Right cardiac atrium (tissue), 5 donors: ENCODE results near the gene SAA1. TPM values are rescaled to one million over a fixed set of nuclear protein-coding genes. Genes with fewer than 3 reads are reported as not detected.
A peak's percentile ranks its signal among the peaks of the same experiment; 100 is the strongest.
"Not testable (repeated sequence)": the region's sequence is repeated elsewhere in the genome, so short reads cannot be mapped to it uniquely, and the experiment has no call there.

Experiments
- ATAC-seq, 2 donors: fragments of 200-7000 bp; cut with Tn5 transposase; one replicate each; pipeline versions ENCODE4 v1.8.0 to v1.9.1; 2020; ENCODE audit warnings: moderate library complexity in 2 of 2, mild to moderate bottlenecking in 1 of 2
- DNase-seq, 3 donors: peaks; one replicate each; pipeline ENCODE4 v3.0.0-alpha.2; 2020
- H3K27ac ChIP-seq: one replicate; pipeline ENCODE4 v1.5.1; 2013; ENCODE audit warnings: mild to moderate bottlenecking, low read length, control low read depth, moderate library complexity
- H3K27me3 ChIP-seq: one replicate; pipeline ENCODE4 v1.6.1; 2013; ENCODE audit not compliant: control insufficient read depth, insufficient read depth
- H3K4me1 ChIP-seq: one replicate; pipeline ENCODE4 v1.6.1; 2013; ENCODE audit warnings: low read length; ENCODE audit not compliant: control insufficient read depth, insufficient read depth
- H3K4me3 ChIP-seq: one replicate; pipeline ENCODE4 v1.5.1; 2013; ENCODE audit warnings: low read length, control low read depth
- H3K9me3 ChIP-seq: one replicate; pipeline ENCODE4 v1.6.1; 2013; ENCODE audit warnings: low read length; ENCODE audit not compliant: control insufficient read depth
- WGBS: extraction: QIAGEN DNeasy Blood & Tissue Kit; methylation state at CpG from one replicate; pipeline ENCODE4 v1.1.7; 2013; 5-methylcytosine and 5-hydroxymethylcytosine counted together
- intact Hi-C, 4 donors: fragments of 100-400 bp; cut with DNase I; formaldehyde crosslinking; loops; one replicate each; pipeline versions ENCODE4 v1.11.0 to v1.14.0; 2022 to 2023
- polyA plus RNA-seq: library from polyadenylated mRNA; stranded (reverse); fragments of 200-250 nt; gene quantifications from one replicate; pipeline ENCODE4 v1.2.3, GENCODE V29; 2013
- total RNA-seq, 4 donors: library from RNA; stranded (reverse); fragmentation: NEBNext Ultra II Directional; extraction: Animal tissue kit (Norgen Biotek cat#: 25700); gene quantifications; one replicate each; pipeline ENCODE4 v1.2.1, GENCODE V29; 2021
- donor health status: healthy with polysubstance abuse.
- donor health status: DM: no; HTN: yes; CAD: no.
- donor health status: DM: no; HTN: no; CAD: no.
- donor health status: DM: no; HTN: yes; CAD: no; lungs with severe emphysema.
- donor health status: DM: yes; HTN: yes; CAD: no.

Gene SAA1
- total and polyA plus RNA-seq, 5 donors: 2.2 to 106 (median 13.6) TPM; not detected in 1

DNA sequence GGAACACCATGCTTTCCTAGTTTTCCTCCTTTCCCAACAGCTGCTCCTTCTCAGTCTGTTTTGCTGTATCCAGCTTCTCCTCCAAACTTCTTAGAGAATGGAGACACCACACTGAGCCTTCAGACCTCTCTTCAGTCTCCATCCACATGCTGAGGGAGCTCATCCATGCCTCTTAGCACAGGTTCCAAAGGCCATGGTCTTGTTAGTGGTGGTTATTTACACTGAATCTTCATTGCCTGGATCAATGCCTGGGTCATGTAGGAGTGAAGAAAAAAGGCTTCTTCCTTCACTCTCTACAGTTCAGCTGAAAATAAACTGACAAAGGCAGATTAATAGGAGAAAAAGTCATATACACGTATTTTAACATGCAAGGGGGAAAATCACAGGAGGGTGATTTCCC, 26.4 kb upstream of the SAA1 start:
- ATAC-seq (no peak), DNase-seq (no peak)
- Histone ChIP-seq H3K4me3 (no peak overlapping the region), H3K4me1 (no peaks in the 10 kb centered on the region), H3K27ac (no peak overlapping the region), H3K9me3 (no peaks in the 10 kb centered on the region), H3K27me3 (no peaks in the 10 kb centered on the region)
- 80% methylated on average over 1 of the region's 1 CpG for WGBS
- intact Hi-C loops: no loop called here

DNA sequence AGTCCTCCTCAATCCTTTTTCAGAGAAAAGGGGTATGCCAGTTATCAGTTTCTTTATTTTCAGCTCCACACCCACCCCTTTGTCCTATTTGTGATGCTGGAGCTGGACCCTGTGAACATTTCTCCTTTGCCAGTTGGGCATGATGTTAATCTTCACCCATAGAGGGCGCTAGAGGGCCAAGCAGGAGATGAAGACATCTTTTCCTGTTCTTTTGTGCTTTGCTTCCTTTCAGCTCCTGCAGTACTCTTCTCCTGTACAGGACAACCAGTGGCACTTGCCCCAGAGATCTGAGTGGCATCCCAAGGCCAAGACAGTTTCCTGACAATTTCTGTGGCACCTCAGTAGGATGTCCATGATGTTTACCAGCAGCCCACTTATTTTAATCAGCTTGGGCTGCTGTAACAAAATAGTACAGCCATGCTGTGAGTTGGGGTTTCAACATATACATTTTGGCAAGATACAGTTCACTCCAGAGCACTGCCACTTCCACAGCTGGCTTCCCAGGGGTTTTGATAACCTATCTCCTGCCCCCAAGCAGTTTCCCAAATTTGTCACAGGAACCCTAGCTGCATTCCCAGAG, 22.2 kb upstream of the SAA1 start:
- no peak overlapping the region for H3K4me3 ChIP-seq
- no peak overlapping the region for H3K27ac ChIP-seq
- no peak for ATAC-seq
- intact Hi-C loops: no loop called here
- 2% methylated on average over 1 of the region's 1 CpG for WGBS
- H3K4me1 ChIP-seq: no peaks in the 10 kb centered on the region
- no peak for DNase-seq
- no peaks in the 10 kb centered on the region for H3K27me3 ChIP-seq
- H3K9me3 ChIP-seq: no peaks in the 10 kb centered on the region

GRCh38 chr11:18245396-18245795, 20.7 kb upstream of the SAA1 start:
- no peak for ATAC-seq
- intact Hi-C loops: no loop called here

DNA sequence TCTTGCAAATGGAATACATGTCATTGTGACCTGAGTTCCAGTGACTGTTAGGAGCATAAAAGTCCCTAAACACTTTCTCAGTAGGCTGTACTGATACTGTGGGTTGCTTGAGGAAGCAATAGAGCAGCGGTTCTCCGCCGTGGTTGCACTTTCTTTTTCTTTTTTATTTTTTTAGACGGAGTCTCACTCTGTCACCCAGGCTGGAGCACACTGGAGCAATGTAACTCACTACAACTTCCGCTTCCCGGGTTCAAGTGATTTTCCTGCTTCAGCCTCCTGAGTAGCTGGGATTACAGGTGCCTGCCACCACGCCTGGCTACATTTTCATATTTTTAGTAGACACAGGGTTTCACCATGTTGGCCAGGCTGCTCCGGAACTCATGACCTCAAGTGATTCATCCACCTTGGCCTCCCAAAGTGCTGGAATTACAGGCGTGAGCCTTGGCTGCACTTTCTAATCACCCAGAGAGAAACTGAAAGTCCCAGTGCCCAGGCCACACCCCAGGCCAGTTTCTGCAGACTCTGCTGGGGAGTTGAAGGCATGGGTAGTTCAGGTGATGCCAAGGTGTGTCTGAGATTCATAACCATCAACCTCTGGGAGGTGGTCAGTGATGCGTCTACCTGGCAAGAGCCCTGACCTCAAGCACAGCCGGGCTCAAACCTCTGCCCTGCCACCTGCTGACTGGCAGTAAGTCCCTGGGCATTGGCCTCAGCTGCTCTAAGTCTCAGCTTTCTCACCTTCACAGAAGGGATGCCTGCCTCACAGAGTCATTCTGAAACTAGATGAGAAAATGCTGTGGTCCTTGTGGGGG, 19.5 kb upstream of the SAA1 start:
- intact Hi-C loops, H3K4me1 ChIP-seq, H3K9me3 ChIP-seq, H3K27me3 ChIP-seq, DNase-seq, H3K27ac ChIP-seq, H3K4me3 ChIP-seq: not testable (repeated sequence)
- peak in 1 of 2 donors; percentile 43 for ATAC-seq
- whole genome bisulfite sequencing: 74% methylated on average over 11 of the region's 11 CpGs

More at GRCh38 chr11:18245396-18245795, 20.7 kb upstream of the SAA1 start:
- Histone ChIP-seq H3K27ac (no peak overlapping the region), H3K4me3 (no peak overlapping the region), H3K4me1 (no peaks in the 10 kb centered on the region), H3K27me3 (no peaks in the 10 kb centered on the region), H3K9me3 (no peaks in the 10 kb centered on the region)
- 61% methylated on average over 6 of the region's 6 CpGs for WGBS
- DNase-seq: no peak

DNA sequence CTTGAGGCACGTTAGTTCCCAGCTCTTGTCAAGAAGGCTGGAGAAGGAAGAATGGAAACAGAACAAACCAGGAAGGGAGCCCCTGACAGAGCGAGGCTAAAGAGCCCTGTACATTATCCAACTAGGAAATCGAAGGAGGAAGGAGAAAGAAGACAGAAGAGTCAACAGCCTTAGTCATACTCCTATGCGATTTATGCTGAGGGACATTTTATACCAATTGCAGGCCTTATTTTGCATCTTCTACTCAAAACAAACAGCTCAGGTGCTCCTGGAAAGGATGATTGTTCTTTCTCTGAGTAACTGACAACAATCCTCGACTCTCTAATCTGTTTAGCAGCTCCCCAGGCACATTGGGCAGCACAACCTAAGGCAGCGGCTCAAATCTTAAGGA, 18.9 kb upstream of the SAA1 start:
- intact Hi-C loops, H3K4me3 ChIP-seq, ATAC-seq, H3K27me3 ChIP-seq, DNase-seq, H3K9me3 ChIP-seq, H3K4me1 ChIP-seq, H3K27ac ChIP-seq: not testable (repeated sequence)
- 47% methylated on average over 2 of the region's 6 CpGs for WGBS

GRCh38 chr11:18248561-18248960, 17.5 kb upstream of the SAA1 start, which contains the start of gene SAA2:
SAA2 (minus strand) TSS chr11:18248668; CDS start chr11:18248011, 657 bp downstream.
- ATAC-seq: no peak
- 64% methylated on average over 5 of the region's 5 CpGs for WGBS
- Histone ChIP-seq H3K27me3 (no peaks in the 10 kb centered on the region), H3K9me3 (no peaks in the 10 kb centered on the region), H3K4me1 (no peaks in the 10 kb centered on the region), H3K27ac (no peak within 1 kb of the TSS), H3K4me3 (no peak within 1 kb of the TSS)
- no peak for DNase-seq
- intact Hi-C loops: no loop called here

DNA sequence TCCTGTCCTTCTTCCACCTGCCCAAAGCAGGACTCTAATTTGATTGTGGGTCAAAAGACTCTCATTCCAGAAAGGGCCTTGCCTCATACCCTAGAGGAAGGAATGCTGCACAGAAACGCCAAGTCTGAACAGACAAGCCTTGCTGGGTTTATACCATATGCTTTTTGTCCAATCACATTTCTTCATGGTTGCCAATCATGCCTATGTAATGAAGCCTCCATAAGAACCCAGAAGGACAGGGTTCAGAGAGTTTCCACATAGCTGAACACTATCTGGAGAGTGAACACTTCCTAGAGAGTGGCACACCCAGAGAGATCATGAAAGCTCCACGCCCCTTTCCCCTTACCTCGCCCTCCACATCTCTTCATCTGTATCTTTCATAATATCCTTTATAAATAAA, 12.8 kb upstream of the SAA1 start:
- intact Hi-C loops: no loop called here
- no peak overlapping the region for H3K4me3 ChIP-seq
- H3K9me3 ChIP-seq: no peaks in the 10 kb centered on the region
- H3K4me1 ChIP-seq: no peaks in the 10 kb centered on the region
- no peak for DNase-seq
- ATAC-seq: no peak
- WGBS: 84% methylated on average over 3 of the region's 3 CpGs
- H3K27ac ChIP-seq: no peak overlapping the region
- no peaks in the 10 kb centered on the region for H3K27me3 ChIP-seq

- ATAC-seq (no peak), DNase-seq (no peak)
- no peaks in the 10 kb centered on the region for H3K4me1 ChIP-seq
- H3K9me3 ChIP-seq: no peaks in the 10 kb centered on the region
- no peak overlapping the region for H3K27ac ChIP-seq
- intact Hi-C loops: no loop called here
- H3K4me3 ChIP-seq: no peak overlapping the region
- 88% methylated on average over 11 of the region's 11 CpGs for WGBS
- no peaks in the 10 kb centered on the region for H3K27me3 ChIP-seq
These were observed 12.2 kb upstream of the SAA1 start for GRCh38 chr11:18253778-18254338.

DNA sequence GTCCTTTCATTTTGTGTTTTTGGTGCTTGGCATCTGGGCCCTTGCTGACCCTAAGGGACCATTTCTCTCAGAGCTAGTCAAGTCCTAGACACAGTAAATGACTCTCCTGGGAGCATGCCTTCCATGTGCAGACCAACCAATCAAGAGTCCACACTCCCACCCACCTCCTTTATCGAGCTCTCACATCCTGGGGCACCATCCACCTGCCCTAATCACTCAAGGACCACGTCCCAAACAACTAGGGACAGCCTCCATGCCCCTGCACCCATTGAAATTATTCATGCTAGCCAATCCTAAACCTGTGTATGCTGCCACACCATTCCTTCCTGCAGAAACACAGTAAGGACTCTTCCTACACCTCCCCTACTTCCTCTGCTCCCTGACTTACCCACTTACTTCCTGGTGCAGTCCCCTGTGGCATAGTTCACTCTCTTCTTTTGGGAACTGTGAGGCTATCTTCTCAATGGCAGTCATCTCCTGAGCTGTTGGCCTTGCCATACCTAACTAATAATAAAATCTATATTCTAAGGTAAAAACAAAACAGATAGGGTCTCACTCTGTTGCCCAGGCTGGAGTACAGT, 11.2 kb upstream of the SAA1 start:
- Histone ChIP-seq H3K27ac (no peak overlapping the region), H3K9me3 (no peaks in the 10 kb centered on the region), H3K27me3 (no peaks in the 10 kb centered on the region), H3K4me3 (no peak overlapping the region), H3K4me1 (no peaks in the 10 kb centered on the region)
- no peak for ATAC-seq
- 70% methylated on average over 2 of the region's 2 CpGs for WGBS
- intact Hi-C loops: no loop called here
- DNase-seq: no peak

GRCh38 chr11:18259259-18259658, 6.8 kb upstream of the SAA1 start:
- Histone ChIP-seq H3K4me3 (no peak overlapping the region), H3K4me1 (no peaks in the 10 kb centered on the region), H3K9me3 (no peaks in the 10 kb centered on the region), H3K27me3 (no peaks in the 10 kb centered on the region), H3K27ac (no peak overlapping the region)
- intact Hi-C loops: no loop called here
- DNase-seq (no peak), ATAC-seq (no peak)

- 96% methylated on average over 14 of the region's 14 CpGs for WGBS
These were observed 4.3 kb upstream of the SAA1 start for GRCh38 chr11:18261721-18262120.

More at GRCh38 chr11:18261721-18262120, 4.3 kb upstream of the SAA1 start:
- no peak for ATAC-seq
- H3K4me3 ChIP-seq: no peak overlapping the region
- DNase-seq: no peak
- H3K27me3 ChIP-seq: no peaks in the 10 kb centered on the region
- H3K9me3 ChIP-seq: no peaks in the 10 kb centered on the region
- peaks cover 2% of the 10 kb centered on the region for H3K4me1 ChIP-seq
- H3K27ac ChIP-seq: no peak overlapping the region
- intact Hi-C loops: no loop called here
